ENCODE results near the gene ACOT7.

ACOT7 gene

GRCh38 chr1:6350416-6351088 lies 43.0 kb downstream of the ACOT7 start:
- peaks cover 96% of the 10 kb centered on the region for H4K20me1 ChIP-seq (ENCODE audit: insufficient read depth, low read length)
- H3K4me1 ChIP-seq (ENCODE audit: insufficient read depth, low read length) = no peaks in the 10 kb centered on the region
- H3K4me3 ChIP-seq (ENCODE audit: low read depth in 1 of 2, low read length in 2 of 2) = no peak overlapping the region
- H3K79me2 ChIP-seq (ENCODE audit: insufficient read depth, low read length) = peaks cover 88% of the 10 kb centered on the region
- ATAC-seq (ENCODE audit: insufficient read depth, low read depth) (no peak), DNase-seq (no peak)
- no peak overlapping the region for H3K27ac ChIP-seq (ENCODE audit: low read length)
- H3K36me3 ChIP-seq (ENCODE audit: insufficient read depth, low read length) = peaks cover 48% of the 10 kb centered on the region
- H3K9me3 ChIP-seq (ENCODE audit: insufficient read depth, low read length, severe bottlenecking) = no peaks in the 10 kb centered on the region
- H2AFZ ChIP-seq (ENCODE audit: low read depth, low read length) = no peak overlapping the region
- H3K4me2 ChIP-seq (ENCODE audit: insufficient read depth, low read length) = no peak overlapping the region
- H3K9ac ChIP-seq (ENCODE audit: low read depth, low read length) = no peak overlapping the region
- H3K27me3 ChIP-seq (ENCODE audit: insufficient read depth, low read length, poor library complexity) = no peaks in the 10 kb centered on the region
- no peak for TF ChIP-seq CTCF (IDR thresholded peaks at IDR 0.05; ENCODE audit: borderline replicate concordance, extremely low read depth, low read length, poor library complexity, severe bottlenecking)
- TF ChIP-seq EZH2 (IDR thresholded peaks at IDR 0.05; ENCODE audit: borderline replicate concordance, low read depth, low read length, severe bottlenecking) = no peak

- no peaks in the 10 kb centered on the region for H3K27me3 ChIP-seq (ENCODE audit: insufficient read depth, low read length, poor library complexity)
- H3K4me1 ChIP-seq (ENCODE audit: insufficient read depth, low read length) = no peaks in the 10 kb centered on the region
- peaks cover 57% of the 10 kb centered on the region for H3K36me3 ChIP-seq (ENCODE audit: insufficient read depth, low read length)
- H3K4me2 ChIP-seq (ENCODE audit: insufficient read depth, low read length) = no peak overlapping the region
- no peak overlapping the region for H3K4me3 ChIP-seq (ENCODE audit: low read depth in 1 of 2, low read length in 2 of 2)
- H3K27ac ChIP-seq (ENCODE audit: low read length) = no peak overlapping the region
- H4K20me1 ChIP-seq (ENCODE audit: insufficient read depth, low read length) = peaks cover 93% of the 10 kb centered on the region
- DNase-seq (no peak), ATAC-seq (ENCODE audit: insufficient read depth, low read depth) (no peak)
- no peak overlapping the region for H2AFZ ChIP-seq (ENCODE audit: low read depth, low read length)
- H3K9me3 ChIP-seq (ENCODE audit: insufficient read depth, low read length, severe bottlenecking) = no peaks in the 10 kb centered on the region
- TF ChIP-seq EZH2 (IDR thresholded peaks at IDR 0.05; ENCODE audit: borderline replicate concordance, low read depth, low read length, severe bottlenecking) = no peak
- TF ChIP-seq CTCF (IDR thresholded peaks at IDR 0.05; ENCODE audit: borderline replicate concordance, extremely low read depth, low read length, poor library complexity, severe bottlenecking) = no peak
- no peak overlapping the region for H3K9ac ChIP-seq (ENCODE audit: low read depth, low read length)
- peaks cover 86% of the 10 kb centered on the region for H3K79me2 ChIP-seq (ENCODE audit: insufficient read depth, low read length)
Measured at GRCh38 chr1:6349254-6349943, 44.2 kb downstream of the ACOT7 start.

GRCh38 chr1:6348511-6349191 lies 44.9 kb downstream of the ACOT7 start:
- TF ChIP-seq EZH2 (IDR thresholded peaks at IDR 0.05; ENCODE audit: borderline replicate concordance, low read depth, low read length, severe bottlenecking) = no peak
- no peak for TF ChIP-seq CTCF (IDR thresholded peaks at IDR 0.05; ENCODE audit: borderline replicate concordance, extremely low read depth, low read length, poor library complexity, severe bottlenecking)

More at GRCh38 chr1:6348511-6349191, 44.9 kb downstream of the ACOT7 start:
- Histone ChIP-seq H3K36me3 (ENCODE audit: insufficient read depth, low read length) (peaks cover 63% of the 10 kb centered on the region), H2AFZ (ENCODE audit: low read depth, low read length) (no peak overlapping the region), H3K27me3 (ENCODE audit: insufficient read depth, low read length, poor library complexity) (no peaks in the 10 kb centered on the region), H3K79me2 (ENCODE audit: insufficient read depth, low read length) (peaks cover 85% of the 10 kb centered on the region), H3K9me3 (ENCODE audit: insufficient read depth, low read length, severe bottlenecking) (no peaks in the 10 kb centered on the region), H3K27ac (ENCODE audit: low read length) (peak overlapping the region; percentile 45), H3K4me1 (ENCODE audit: insufficient read depth, low read length) (no peaks in the 10 kb centered on the region), H3K9ac (ENCODE audit: low read depth, low read length) (no peak overlapping the region), H4K20me1 (ENCODE audit: insufficient read depth, low read length) (peaks cover 93% of the 10 kb centered on the region), H3K4me2 (ENCODE audit: insufficient read depth, low read length) (no peak overlapping the region), H3K4me3 (ENCODE audit: low read depth in 1 of 2, low read length in 2 of 2) (no peak overlapping the region)
- ATAC-seq (ENCODE audit: insufficient read depth, low read depth) = peak; percentile 69
- DNase-seq = peak; percentile 44
